Panc1 (cell line): ENCODE data around the gene MRFAP1L1. TPM values are rescaled to one million over a fixed set of nuclear protein-coding genes. Genes with fewer than 3 reads are reported as not detected.

Experiments used
- ATAC-seq: fragments of 200-7000 bp; cut with Tn5 transposase; 2 replicates; pipeline ENCODE4 v1.9.1; 2020; ENCODE audit warnings: mild to moderate bottlenecking, moderate library complexity
- BruUV-seq: library from RNA; stranded (reverse); fragments of 400-500 nt; replicated peaks from 2 replicates; lab custom pipeline; 2021; lab: Mats Ljungman, UMichigan
- CTCF ChIA-PET: fragments of 300-600 bp; sonication (Branson Sonifier 250); formaldehyde crosslinking; loops from one replicate; lab custom pipeline; 2022; ENCODE audit warnings: antibody characterized with exemption; lab: Charles Lee
- POLR2A ChIA-PET: fragments of 300-600 bp; sonication (Branson Sonifier 250); formaldehyde crosslinking; loops from one replicate; lab custom pipeline; 2022; ENCODE audit warnings: antibody characterized with exemption; lab: Charles Lee
- DNase-seq: peaks from one replicate; pipeline ENCODE4 v3.0.0-alpha.2; 2010; ENCODE audit warnings: low read depth, low spot score
- H3K27ac ChIP-seq: 2 replicates; pipeline ENCODE4 v1.5.1; 2011; ENCODE audit warnings: mild to moderate bottlenecking, low read length, inconsistent platforms
- H3K27me3 ChIP-seq: fragments of 200-500 bp; sonication (Bioruptor generic); 2 replicates; pipeline ENCODE4 v1.6.0; 2014; ENCODE audit warnings: low read length, inconsistent platforms; ENCODE audit not compliant: control insufficient read depth, insufficient read depth
- H3K36me3 ChIP-seq: fragments of 200-500 bp; sonication (Bioruptor generic); 2 replicates; pipeline ENCODE4 v1.5.1; 2014; ENCODE audit warnings: inconsistent platforms, mild to moderate bottlenecking, low read length, moderate library complexity; ENCODE audit not compliant: control insufficient read depth, insufficient read depth
- H3K4me1 ChIP-seq: 2 replicates; pipeline ENCODE4 v1.5.1; 2011; ENCODE audit warnings: inconsistent platforms, mild to moderate bottlenecking, low read length, moderate library complexity; ENCODE audit not compliant: control insufficient read depth, insufficient read depth
- H3K4me3 ChIP-seq, 2 experiments: 2 replicates each; pipeline ENCODE4 v1.5.1; 2011 to 2012; ENCODE audit warnings: low read depth in 2 of 2, low read length in 2 of 2, mild to moderate bottlenecking in 2 of 2, inconsistent platforms in 1 of 2, moderate library complexity in 1 of 2
- H3K9me3 ChIP-seq: fragments of 200-500 bp; sonication (Bioruptor generic); 2 replicates; pipeline ENCODE4 v1.5.1; 2014; ENCODE audit warnings: low read depth, mild to moderate bottlenecking, inconsistent platforms, low read length, moderate library complexity; ENCODE audit not compliant: control insufficient read depth, insufficient read depth
- CTCF ChIP-seq: fragments of 450-650 bp; IDR thresholded peaks from 2 replicates; pipeline ENCODE4 v1.5.1; 2017; ENCODE audit warnings: mild to moderate bottlenecking
- POLR2AphosphoS5 ChIP-seq: IDR thresholded peaks from 2 replicates; pipeline ENCODE4 v1.6.1; 2012; ENCODE audit warnings: mild to moderate bottlenecking, low read depth, low read length, moderate library complexity
- SIN3A ChIP-seq: IDR thresholded peaks from 2 replicates; pipeline ENCODE4 v1.6.1; 2012; ENCODE audit warnings: low read depth, mild to moderate bottlenecking, low read length, moderate library complexity, borderline replicate concordance; ENCODE audit not compliant: insufficient read depth
- TCF7L2 ChIP-seq: IDR thresholded peaks from 2 replicates; pipeline ENCODE4 v1.6.1; 2011; ENCODE audit warnings: mild to moderate bottlenecking, low read depth, low read length, inconsistent platforms
- in situ Hi-C: cut with HindIII; loops from 2 replicates; pipeline ENCODE4 v1.10.0; 2016; ENCODE audit warnings: low sequenced_read_pairs, low pct_unique_long_range_greater_than_20kb
- intact Hi-C: fragments of 100-400 bp; cut with micrococcal nuclease; formaldehyde crosslinking; loops from one replicate; pipeline ENCODE4 v1.10.0; 2022; ENCODE audit not compliant: unreplicated experiment
- total RNA-seq: library from RNA; stranded (reverse); gene quantifications from one replicate; pipeline ENCODE4 v1.2.1, GENCODE V29; 2021; ENCODE audit not compliant: unreplicated experiment
- TF ChIP-seq, protein P1 (sequence below), 2 experiments: IDR thresholded peaks; 2 replicates each; pipeline ENCODE4 v1.6.1; 2011 to 2012; ENCODE audit warnings: low read depth in 2 of 2, control low read depth in 1 of 2, low read length in 1 of 2, mild to moderate bottlenecking in 1 of 2, moderate library complexity in 1 of 2; ENCODE audit not compliant: insufficient read depth in 1 of 2

MRFAP1L1 gene
- total RNA-seq, 1 experiment from 2014 or later = 29.5 TPM

DNA sequence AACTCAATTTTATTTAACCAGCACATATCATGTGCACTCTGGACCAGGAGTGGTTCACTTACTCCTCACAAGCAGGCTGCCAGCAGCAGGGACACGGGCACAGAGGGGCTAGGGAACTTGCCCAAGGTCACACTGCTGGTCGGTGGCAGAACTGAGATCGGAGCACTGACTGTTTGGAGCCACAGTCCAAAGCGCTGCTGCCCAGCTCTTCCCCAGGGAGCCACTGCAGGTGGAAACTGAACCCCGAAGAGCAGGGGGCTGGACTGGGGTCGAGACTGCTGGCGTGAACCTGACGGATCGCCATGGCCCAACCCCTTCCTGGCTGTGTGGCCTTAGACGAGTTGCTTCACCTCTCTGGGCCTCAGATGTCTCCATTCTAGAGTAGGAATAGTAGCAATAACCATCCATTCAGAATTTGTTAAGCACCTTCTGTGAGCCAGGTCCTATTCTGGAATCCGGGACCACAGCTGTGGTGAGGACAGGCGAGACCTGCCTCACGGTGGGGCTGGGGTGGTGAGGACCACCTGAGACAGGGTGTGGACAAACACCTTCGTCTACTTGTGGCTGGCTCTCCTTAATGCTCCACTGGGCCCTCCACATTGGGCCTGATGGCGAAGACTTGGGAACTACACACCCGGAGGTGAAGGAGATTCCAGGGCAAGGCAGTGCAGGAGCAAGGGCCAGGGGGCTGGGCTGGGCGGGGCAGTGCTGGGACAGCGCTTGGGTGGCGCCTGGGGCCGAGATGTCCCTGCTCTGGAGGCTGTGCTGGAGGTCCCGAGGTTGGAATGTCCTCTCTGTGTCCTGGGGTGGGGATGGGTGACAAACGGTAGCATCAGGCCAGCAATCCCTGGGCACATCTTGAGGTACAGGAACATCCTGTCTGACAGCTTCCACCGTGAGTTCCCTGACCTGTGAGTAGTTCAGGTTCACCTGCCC lies 40.9 kb upstream of the MRFAP1L1 start:
- H3K36me3 ChIP-seq = no peaks in the 10 kb centered on the region
- peak overlapping the region in 1 of 2 experiments; percentile 35; a peak in 2 of 4 replicates for H3K4me3 ChIP-seq
- no peaks in the 10 kb centered on the region for H3K9me3 ChIP-seq
- POLR2A ChIA-PET = interaction anchor here (0.6 kb wide), 2 partner anchors 17 to 50 kb away, joined by 5 to 9 read pairs; no protein-coding TSS in a partner anchor
- TF ChIP-seq POLR2AphosphoS5 (no peak), SIN3A (no peak), CTCF (no peak), TCF7L2 (no peak)
- TF ChIP-seq, protein P1, sequence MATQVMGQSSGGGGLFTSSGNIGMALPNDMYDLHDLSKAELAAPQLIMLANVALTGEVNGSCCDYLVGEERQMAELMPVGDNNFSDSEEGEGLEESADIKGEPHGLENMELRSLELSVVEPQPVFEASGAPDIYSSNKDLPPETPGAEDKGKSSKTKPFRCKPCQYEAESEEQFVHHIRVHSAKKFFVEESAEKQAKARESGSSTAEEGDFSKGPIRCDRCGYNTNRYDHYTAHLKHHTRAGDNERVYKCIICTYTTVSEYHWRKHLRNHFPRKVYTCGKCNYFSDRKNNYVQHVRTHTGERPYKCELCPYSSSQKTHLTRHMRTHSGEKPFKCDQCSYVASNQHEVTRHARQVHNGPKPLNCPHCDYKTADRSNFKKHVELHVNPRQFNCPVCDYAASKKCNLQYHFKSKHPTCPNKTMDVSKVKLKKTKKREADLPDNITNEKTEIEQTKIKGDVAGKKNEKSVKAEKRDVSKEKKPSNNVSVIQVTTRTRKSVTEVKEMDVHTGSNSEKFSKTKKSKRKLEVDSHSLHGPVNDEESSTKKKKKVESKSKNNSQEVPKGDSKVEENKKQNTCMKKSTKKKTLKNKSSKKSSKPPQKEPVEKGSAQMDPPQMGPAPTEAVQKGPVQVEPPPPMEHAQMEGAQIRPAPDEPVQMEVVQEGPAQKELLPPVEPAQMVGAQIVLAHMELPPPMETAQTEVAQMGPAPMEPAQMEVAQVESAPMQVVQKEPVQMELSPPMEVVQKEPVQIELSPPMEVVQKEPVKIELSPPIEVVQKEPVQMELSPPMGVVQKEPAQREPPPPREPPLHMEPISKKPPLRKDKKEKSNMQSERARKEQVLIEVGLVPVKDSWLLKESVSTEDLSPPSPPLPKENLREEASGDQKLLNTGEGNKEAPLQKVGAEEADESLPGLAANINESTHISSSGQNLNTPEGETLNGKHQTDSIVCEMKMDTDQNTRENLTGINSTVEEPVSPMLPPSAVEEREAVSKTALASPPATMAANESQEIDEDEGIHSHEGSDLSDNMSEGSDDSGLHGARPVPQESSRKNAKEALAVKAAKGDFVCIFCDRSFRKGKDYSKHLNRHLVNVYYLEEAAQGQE (IDR thresholded peaks at IDR 0.05; ENCODE audit: insufficient read depth in 1 of 2, low read depth in 2 of 2, low read length in 1 of 2) = no peak
- H3K27me3 ChIP-seq = no peaks in the 10 kb centered on the region
- DNase-seq (no peak), ATAC-seq (peak; percentile 10; the same call in 1 of the 2 replicates)
- CTCF ChIA-PET = no interaction called here
- peak overlapping the region; percentile 69; the same call in 1 of the 2 replicates for H3K27ac ChIP-seq
- intact Hi-C loops = no loop called here
- no TSS peak for BruUV-seq
- in situ Hi-C loops = no loop called here
- peaks cover 32% of the 10 kb centered on the region for H3K4me1 ChIP-seq

GRCh38 chr4:6749340-6750171 lies 39.9 kb upstream of the MRFAP1L1 start:
- TF ChIP-seq TCF7L2 = no peak
- H3K27ac ChIP-seq = peak overlapping the region; percentile 17; the same call in 1 of the 2 replicates
- DNase-seq = no peak
- no peaks in the 10 kb centered on the region for H3K27me3 ChIP-seq
- H3K4me1 ChIP-seq = peaks cover 32% of the 10 kb centered on the region
- in situ Hi-C loops (no loop called here), intact Hi-C loops (no loop called here)
- no peaks in the 10 kb centered on the region for H3K9me3 ChIP-seq
- H3K4me3 ChIP-seq = no peak overlapping the region
- ChIA-PET POLR2A (interaction anchor here (0.5 to 0.6 kb wide), 2 partner anchors 41 to 49 kb away, joined by 7 to 9 read pairs; no protein-coding TSS in a partner anchor), CTCF (no interaction called here)
- H3K36me3 ChIP-seq = no peaks in the 10 kb centered on the region
- peak; percentile 59 for ATAC-seq
- no TSS peak for BruUV-seq
